NCI-H146 treated with DMSO at 0.1 percent for 48 hours (cell line): ENCODE results near the gene FRS3.
A peak's percentile ranks its signal among the peaks of the same experiment; 100 is the strongest.

Experiments used
- DNase-seq: peaks from one replicate; lab custom pipeline; 2025; ENCODE audit not compliant: unreplicated experiment; lab: John Stamatoyannopoulos, UW

FRS3 gene

GRCh38 chr6:41730531-41731436, 48.9 kb downstream of the FRS3 start:
- no peak for DNase-seq

GRCh38 chr6:41729624-41730023, 50.1 kb downstream of the FRS3 start:
- DNase-seq, result no peak

- no peak for DNase-seq
Measured at GRCh38 chr6:41728954-41729353, 50.7 kb downstream of the FRS3 start.

GRCh38 chr6:41728073-41728936, 51.4 kb downstream of the FRS3 start:
- DNase-seq, result peak; percentile 100

- no peak for DNase-seq
Measured at GRCh38 chr6:41727705-41728072, 52.0 kb downstream of the FRS3 start.

GRCh38 chr6:41726876-41727275, 52.8 kb downstream of the FRS3 start:
- DNase-seq, result no peak

GRCh38 chr6:41724586-41725501, 54.9 kb downstream of the FRS3 start:
- DNase-seq, result no peak

- no peak for DNase-seq
Measured at GRCh38 chr6:41724228-41724580, 55.5 kb downstream of the FRS3 start.

GRCh38 chr6:41723530-41724227, 56.0 kb downstream of the FRS3 start:
- DNase-seq, result no peak

- no peak for DNase-seq
Measured at GRCh38 chr6:41722969-41723529, 56.7 kb downstream of the FRS3 start.

GRCh38 chr6:41721414-41721813, 58.3 kb downstream of the FRS3 start:
- no peak for DNase-seq

GRCh38 chr6:41720783-41721182, 58.9 kb downstream of the FRS3 start:
- DNase-seq, result no peak

- DNase-seq, result no peak
Measured at GRCh38 chr6:41720262-41720620, 59.5 kb downstream of the FRS3 start.
